GM19351 (cell line): Measurements from ENCODE around the gene SRMS.
"Not testable (repeated sequence)": the region's sequence is repeated elsewhere in the genome, so short reads cannot be mapped to it uniquely, and the experiment has no call there.

ENCODE experiments used
- ATAC-seq: cut with Tn5 transposase; IDR thresholded peaks from one replicate; pipeline ENCODE4 v1.9.1; 2021; ENCODE audit warnings: mild to moderate bottlenecking, moderate library complexity; ENCODE audit not compliant: unreplicated experiment

The SRMS gene

GRCh38 chr20:63525185-63525584 lies 22.4 kb downstream of the SRMS start:
- no peak for ATAC-seq

GRCh38 chr20:63522981-63523611 lies 24.5 kb downstream of the SRMS start:
- no peak for ATAC-seq

- ATAC-seq: no peak
Observed at GRCh38 chr20:63522091-63522868, 25.3 kb downstream of the SRMS start.

GRCh38 chr20:63521602-63522001 lies 25.9 kb downstream of the SRMS start:
- no peak for ATAC-seq

- peak; percentile 63 for ATAC-seq
Observed at GRCh38 chr20:63520934-63521601, 26.5 kb downstream of the SRMS start.

- peak; percentile 65 for ATAC-seq
Observed at GRCh38 chr20:63520504-63520933, 27.0 kb downstream of the SRMS start, which contains the start of gene PPDPF. Gene PPDPF (plus strand): TSS chr20:63520765. CDS start chr20:63521309, 544 bp downstream.

GRCh38 chr20:63519668-63520503 lies 27.7 kb downstream of the SRMS start:
- peak; percentile 45 for ATAC-seq

- no peak for ATAC-seq
Observed at GRCh38 chr20:63518946-63519667, 28.4 kb downstream of the SRMS start.

- ATAC-seq: no peak
Observed at GRCh38 chr20:63518351-63518861, 29.1 kb downstream of the SRMS start.

- no peak for ATAC-seq
Observed at GRCh38 chr20:63517376-63518309, 29.9 kb downstream of the SRMS start.

- ATAC-seq: not testable (repeated sequence)
Observed at GRCh38 chr20:63514520-63514919, 33.0 kb downstream of the SRMS start.

GRCh38 chr20:63513207-63513606 lies 34.3 kb downstream of the SRMS start:
- no peak for ATAC-seq

GRCh38 chr20:63509088-63509564 lies 38.4 kb downstream of the SRMS start:
- no peak for ATAC-seq

- no peak for ATAC-seq
Observed at GRCh38 chr20:63508072-63508768, 39.3 kb downstream of the SRMS start.

GRCh38 chr20:63507083-63507743 lies 40.3 kb downstream of the SRMS start:
- ATAC-seq: no peak

- ATAC-seq: no peak
Observed at GRCh38 chr20:63505723-63506122, 41.8 kb downstream of the SRMS start.

GRCh38 chr20:63505281-63505680 lies 42.3 kb downstream of the SRMS start:
- no peak for ATAC-seq

- no peak for ATAC-seq
Observed at GRCh38 chr20:63504642-63505041, 42.9 kb downstream of the SRMS start.
